HCT116 (cell line): ENCODE data around the gene RBM20. TPM values are rescaled to one million over a fixed set of nuclear protein-coding genes. Genes with fewer than 3 reads are reported as not detected.

ENCODE experiments used
- ATAC-seq: fragments of 200-7000 bp; cut with Tn5 transposase; 2 replicates; pipeline ENCODE4 v1.9.1; 2020; ENCODE audit warnings: mild to moderate bottlenecking, moderate library complexity
- BruUV-seq: library from RNA; stranded (reverse); fragments of 400-500 nt; replicated peaks from 2 replicates; lab custom pipeline; 2021; lab: Mats Ljungman, UMichigan
- CTCF ChIA-PET: fragments of 300-600 bp; sonication (Branson Sonifier 250); formaldehyde crosslinking; loops from one replicate; lab custom pipeline; 2021; ENCODE audit warnings: antibody characterized with exemption; lab: Charles Lee
- POLR2A ChIA-PET: fragments of 300-600, 350-600 bp; sonication (Branson Sonifier 250); formaldehyde crosslinking; loops from one replicate; lab custom pipeline; 2021; ENCODE audit warnings: antibody characterized with exemption; lab: Charles Lee
- RAD21 ChIA-PET, 2 experiments: fragments of 300-600 bp; sonication (Branson Sonifier 250); formaldehyde crosslinking; loops; one replicate each; lab custom pipeline; 2023; ENCODE audit warnings: low total read pairs in 2 of 2; ENCODE audit not compliant: uncharacterized antibody in 2 of 2, unreplicated experiment in 2 of 2, low non-redundant PET in 1 of 2; lab: Charles Lee
- DNase-seq: peaks from one replicate; pipeline ENCODE4 v3.0.0-alpha.2; 2010; ENCODE audit warnings: low read depth, low spot score
- H2AFZ ChIP-seq: fragments of 200-600 bp; shearing (Covaris generic), sonication (generic); 2 replicates; pipeline ENCODE4 v1.6.1; 2017; ENCODE audit warnings: low read depth, mixed run types, mixed read lengths, antibody characterized with exemption, low read length; ENCODE audit not compliant: poor library complexity, severe bottlenecking
- H3K27ac ChIP-seq: 2 replicates; pipeline ENCODE4 v1.5.1; 2012; ENCODE audit warnings: low read depth, low read length
- H3K27me3 ChIP-seq: fragments of 200-600 bp; sonication (generic); 2 replicates; pipeline ENCODE4 v1.6.1; 2016; ENCODE audit warnings: mixed run types, low read length, mixed read lengths; ENCODE audit not compliant: insufficient read depth
- H3K36me3 ChIP-seq, 2 experiments: fragments of 200-500 bp in 1 of 2; fragments of 200-600 bp in 1 of 2; sonication (Bioruptor generic) in 1 of 2; sonication (generic) in 1 of 2; 2 replicates each; pipeline versions ENCODE4 v1.5.1 to v1.6.1; 2014 to 2016; ENCODE audit warnings: low read length in 2 of 2, inconsistent platforms in 1 of 2, mixed read lengths in 1 of 2, mixed run types in 1 of 2; ENCODE audit not compliant: insufficient read depth in 2 of 2, control insufficient read depth in 1 of 2
- H3K4me1 ChIP-seq, 2 experiments: fragments of 200-600 bp in 1 of 2; sonication (generic) in 1 of 2; 2 replicates each; pipeline versions ENCODE4 v1.5.1 to v1.6.1; 2012 to 2017; ENCODE audit warnings: low read length in 2 of 2, inconsistent platforms in 1 of 2, mild to moderate bottlenecking in 1 of 2, mixed read lengths in 1 of 2, mixed run types in 1 of 2, moderate library complexity in 1 of 2; ENCODE audit not compliant: insufficient read depth in 2 of 2, control insufficient read depth in 1 of 2
- H3K4me2 ChIP-seq: fragments of 200-600 bp; sonication (generic); 2 replicates; pipeline ENCODE4 v1.6.1; 2017; ENCODE audit warnings: mixed run types, low read length, mixed read lengths
- H3K4me3 ChIP-seq, 2 experiments: fragments of 200-600 bp in 1 of 2; sonication (generic) in 1 of 2; replicated peaks in 1 of 2; 2 replicates each; pipeline ENCODE4 v1.5.1; 2011 to 2016; ENCODE audit warnings: low read length in 2 of 2, control low read depth in 1 of 2, low read depth in 1 of 2, mild to moderate bottlenecking in 1 of 2, mixed read lengths in 1 of 2, mixed run types in 1 of 2
- H3K79me2 ChIP-seq: fragments of 200-600 bp; sonication (generic); 2 replicates; pipeline ENCODE4 v1.6.1; 2017; ENCODE audit warnings: mild to moderate bottlenecking, mixed run types, low read length, moderate library complexity, mixed read lengths; ENCODE audit not compliant: insufficient read depth
- H3K9ac ChIP-seq: fragments of 200-600 bp; sonication (generic); 2 replicates; pipeline ENCODE4 v1.6.1; 2016; ENCODE audit warnings: low read length, mixed read lengths
- H3K9me2 ChIP-seq: fragments of 200-600 bp; sonication (generic), shearing (Covaris generic); 2 replicates; pipeline ENCODE4 v1.6.1; 2017; ENCODE audit warnings: mixed run types, mild to moderate bottlenecking, moderate library complexity; ENCODE audit not compliant: insufficient read depth
- H3K9me3 ChIP-seq, 2 experiments: fragments of 200-500 bp in 1 of 2; fragments of 200-600 bp in 1 of 2; sonication (Bioruptor generic) in 1 of 2; sonication (generic) in 1 of 2; 2 replicates each; pipeline ENCODE4 v1.6.1; 2014 to 2017; ENCODE audit warnings: low read length in 2 of 2, mixed read lengths in 2 of 2, inconsistent platforms in 1 of 2, low read depth in 1 of 2, mild to moderate bottlenecking in 1 of 2, mixed run types in 1 of 2, moderate library complexity in 1 of 2; ENCODE audit not compliant: control insufficient read depth in 1 of 2, insufficient read depth in 1 of 2
- H4K20me1 ChIP-seq: fragments of 200-600 bp; sonication (generic), shearing (Covaris generic); 2 replicates; pipeline ENCODE4 v1.6.1; 2017; ENCODE audit warnings: mixed run types, mild to moderate bottlenecking, moderate library complexity; ENCODE audit not compliant: insufficient read depth
- CBX3 ChIP-seq: IDR thresholded peaks from 2 replicates; pipeline ENCODE4 v1.6.1; 2012; ENCODE audit warnings: low read depth
- EGR1 ChIP-seq: IDR thresholded peaks from 2 replicates; pipeline ENCODE4 v1.6.1; 2012; ENCODE audit warnings: low read depth
- ELF1 ChIP-seq: IDR thresholded peaks from 2 replicates; pipeline ENCODE4 v1.6.1; 2012; ENCODE audit warnings: low read depth, borderline replicate concordance
- EZH2 ChIP-seq: fragments of 200-600 bp; sonication (generic); IDR thresholded peaks from 2 replicates; pipeline ENCODE4 v1.6.1; 2017; ENCODE audit warnings: antibody characterized with exemption, mixed run types
- JUND ChIP-seq: IDR thresholded peaks from 2 replicates; pipeline ENCODE4 v1.6.1; 2012
- RAD21 ChIP-seq: IDR thresholded peaks from 2 replicates; pipeline ENCODE4 v1.6.1; 2012; ENCODE audit warnings: low read depth, mild to moderate bottlenecking
- SIN3A ChIP-seq: IDR thresholded peaks from 2 replicates; pipeline ENCODE4 v1.6.1; 2012; ENCODE audit warnings: low read depth
- SP1 ChIP-seq: IDR thresholded peaks from 2 replicates; pipeline ENCODE4 v1.6.1; 2012; ENCODE audit warnings: low read depth
- SRF ChIP-seq: IDR thresholded peaks from 2 replicates; pipeline ENCODE4 v1.6.1; 2012; ENCODE audit warnings: low read depth
- TCF7L2 ChIP-seq: IDR thresholded peaks from 2 replicates; pipeline ENCODE4 v1.7.0; 2011; ENCODE audit warnings: borderline replicate concordance, inconsistent platforms; ENCODE audit not compliant: insufficient read depth, insufficient read length; ENCODE audit errors: extremely low read depth
- YY1 ChIP-seq: IDR thresholded peaks from 2 replicates; pipeline ENCODE4 v1.6.1; 2011; ENCODE audit warnings: low read length, low read depth, moderate library complexity, mild to moderate bottlenecking; ENCODE audit not compliant: insufficient replicate concordance; ENCODE audit errors: extremely low read depth
- ZFX ChIP-seq: fragments of 450-650 bp; IDR thresholded peaks from 2 replicates; pipeline ENCODE4 v1.6.1; 2017
- intact Hi-C: fragments of 100-400 bp; cut with micrococcal nuclease; formaldehyde crosslinking; loops from 2 replicates; pipeline ENCODE4 v1.10.0; 2022
- total RNA-seq: library from RNA; stranded (reverse); gene quantifications from one replicate; pipeline ENCODE4 v1.2.1, GENCODE V29; 2021; ENCODE audit not compliant: unreplicated experiment
- TF ChIP-seq, protein P1 (sequence below): IDR thresholded peaks from 2 replicates; pipeline ENCODE4 v1.6.1; 2011; ENCODE audit warnings: mild to moderate bottlenecking, low read length, moderate library complexity; ENCODE audit not compliant: insufficient replicate concordance; ENCODE audit errors: extremely low read depth

RBM20 gene
- total RNA-seq, 1 experiment from 2014 or later, result 2.0 TPM

DNA sequence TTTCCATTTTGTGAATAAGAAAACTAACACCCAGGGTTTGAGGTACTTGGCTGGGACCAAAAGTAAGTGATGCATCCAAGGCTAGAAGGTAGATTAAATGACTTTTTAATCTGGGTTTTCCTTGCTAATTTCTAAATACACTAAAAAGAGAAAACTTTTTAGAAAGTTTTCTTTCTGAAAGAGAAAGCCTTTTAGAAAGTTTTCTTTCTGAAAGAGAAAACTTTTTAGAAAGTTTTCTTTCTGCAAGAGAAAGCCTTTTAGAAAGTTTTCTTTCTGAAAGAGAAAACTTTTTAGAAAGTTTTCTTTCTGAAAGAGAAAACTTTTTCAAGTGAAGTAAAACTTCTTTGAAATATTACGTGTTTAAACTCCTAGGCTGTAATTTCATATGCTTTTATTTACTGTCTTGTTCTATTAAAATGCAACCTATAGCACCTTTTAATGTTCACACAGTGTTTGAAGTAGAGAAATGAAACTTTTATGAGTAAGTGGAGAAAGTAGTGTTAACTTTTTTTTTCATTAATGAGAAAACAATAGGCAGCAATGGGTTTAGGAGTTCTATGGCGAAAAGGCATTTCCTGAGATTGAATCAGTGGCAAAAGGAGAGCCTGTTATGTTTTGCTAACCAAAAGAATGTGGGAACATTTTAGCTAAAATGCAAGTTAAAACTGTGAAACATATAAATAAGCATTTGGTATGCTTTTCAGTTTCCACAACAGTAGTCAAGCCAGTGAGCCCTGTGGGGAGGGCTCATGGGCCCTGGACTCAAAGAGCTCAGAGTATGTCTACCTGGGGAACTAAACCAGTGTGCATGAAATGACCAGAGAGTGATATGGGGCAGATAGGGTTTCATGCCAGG is 103.7 kb downstream of the RBM20 start:
- no peak overlapping the region for H3K4me2 ChIP-seq
- H3K79me2 ChIP-seq, result no peaks in the 10 kb centered on the region
- H3K9ac ChIP-seq, result no peak overlapping the region
- CTCF ChIA-PET, result no interaction called here
- H4K20me1 ChIP-seq, result no peaks in the 10 kb centered on the region
- no peak overlapping the region for H2AFZ ChIP-seq
- no peaks in the 10 kb centered on the region for H3K4me1 ChIP-seq
- intact Hi-C loops, result loop anchor here (2.0 to 10.0 kb wide), 5 partner anchors 277 to 1567 kb away; partner anchors contain the start of gene ADRA2A
- RAD21 ChIA-PET, result no interaction called here
- ATAC-seq (no peak), DNase-seq (no peak)
- no peak for TF ChIP-seq JUND
- no peak for TF ChIP-seq EZH2
- no peak for TF ChIP-seq SRF
- no peak for TF ChIP-seq TCF7L2
- no peak for TF ChIP-seq SIN3A
- TF ChIP-seq CBX3, result no peak
- TF ChIP-seq RAD21, result no peak
- TF ChIP-seq YY1, result no peak
- no peak for TF ChIP-seq ZFX
- TF ChIP-seq EGR1, result no peak
- TF ChIP-seq ELF1, result no peak
- TF ChIP-seq SP1, result no peak
- TF ChIP-seq, protein P1, sequence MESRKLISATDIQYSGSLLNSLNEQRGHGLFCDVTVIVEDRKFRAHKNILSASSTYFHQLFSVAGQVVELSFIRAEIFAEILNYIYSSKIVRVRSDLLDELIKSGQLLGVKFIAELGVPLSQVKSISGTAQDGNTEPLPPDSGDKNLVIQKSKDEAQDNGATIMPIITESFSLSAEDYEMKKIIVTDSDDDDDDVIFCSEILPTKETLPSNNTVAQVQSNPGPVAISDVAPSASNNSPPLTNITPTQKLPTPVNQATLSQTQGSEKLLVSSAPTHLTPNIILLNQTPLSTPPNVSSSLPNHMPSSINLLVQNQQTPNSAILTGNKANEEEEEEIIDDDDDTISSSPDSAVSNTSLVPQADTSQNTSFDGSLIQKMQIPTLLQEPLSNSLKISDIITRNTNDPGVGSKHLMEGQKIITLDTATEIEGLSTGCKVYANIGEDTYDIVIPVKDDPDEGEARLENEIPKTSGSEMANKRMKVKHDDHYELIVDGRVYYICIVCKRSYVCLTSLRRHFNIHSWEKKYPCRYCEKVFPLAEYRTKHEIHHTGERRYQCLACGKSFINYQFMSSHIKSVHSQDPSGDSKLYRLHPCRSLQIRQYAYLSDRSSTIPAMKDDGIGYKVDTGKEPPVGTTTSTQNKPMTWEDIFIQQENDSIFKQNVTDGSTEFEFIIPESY, result no peak
- no peaks in the 10 kb centered on the region for H3K9me3 ChIP-seq
- no peaks in the 10 kb centered on the region for H3K9me2 ChIP-seq
- BruUV-seq, result no TSS peak
- no peak overlapping the region for H3K4me3 ChIP-seq
- no peaks in the 10 kb centered on the region for H3K27me3 ChIP-seq
- no peaks in the 10 kb centered on the region for H3K36me3 ChIP-seq
- no peak overlapping the region for H3K27ac ChIP-seq
- POLR2A ChIA-PET, result no interaction called here
